ENCODE measurements around the gene MYO7A.

MYO7A gene

GRCh38 chr11:77207019-77207485 is 79.0 kb downstream of the MYO7A start:
- no peaks in the 10 kb centered on the region for H4K20me1 ChIP-seq (ENCODE audit: control insufficient read depth, insufficient read depth, low read depth, low read length)
- no peaks in the 10 kb centered on the region for H3K79me2 ChIP-seq (ENCODE audit: control insufficient read depth, low read length)
- no peaks in the 10 kb centered on the region for H3K27me3 ChIP-seq (ENCODE audit: control insufficient read depth, low read length)

GRCh38 chr11:77207618-77208313 is 79.7 kb downstream of the MYO7A start:
- Histone ChIP-seq H3K9me2 (replicated peaks; ENCODE audit: control insufficient read depth, low read length) (no peaks in the 10 kb centered on the region), H3K9me3 (ENCODE audit: control insufficient read depth, insufficient read depth, low read length) (no peaks in the 10 kb centered on the region), H3K79me2 (ENCODE audit: control insufficient read depth, low read length) (no peaks in the 10 kb centered on the region), H3K27me3 (ENCODE audit: control insufficient read depth, low read length) (no peaks in the 10 kb centered on the region), H3K27ac (ENCODE audit: low read depth, low read length) (no peak overlapping the region), H3F3A (ENCODE audit: control insufficient read depth, insufficient read depth) (no peaks in the 10 kb centered on the region), H3K4me1 (ENCODE audit: control insufficient read depth, low read length) (no peaks in the 10 kb centered on the region), H3K4me2 (ENCODE audit: low read length) (no peak overlapping the region), H3K36me3 (ENCODE audit: control insufficient read depth, low read length) (no peaks in the 10 kb centered on the region), H3K4me3 (ENCODE audit: low read length) (no peak overlapping the region), H4K20me1 (ENCODE audit: control insufficient read depth, insufficient read depth, low read depth, low read length) (no peaks in the 10 kb centered on the region)
- no peak for TF ChIP-seq CTCF (IDR thresholded peaks at IDR 0.05; ENCODE audit: low read depth, low read length, poor library complexity, severe bottlenecking)
- TF ChIP-seq EZH2phosphoT487 (IDR thresholded peaks at IDR 0.05; ENCODE audit: borderline replicate concordance, low read length): no peak

More at GRCh38 chr11:77207019-77207485, 79.0 kb downstream of the MYO7A start:
- Histone ChIP-seq H3K4me1 (ENCODE audit: control insufficient read depth, low read length) (no peaks in the 10 kb centered on the region), H3K4me3 (ENCODE audit: low read length) (no peak overlapping the region), H3K9me2 (replicated peaks; ENCODE audit: control insufficient read depth, low read length) (no peaks in the 10 kb centered on the region), H3K27ac (ENCODE audit: low read depth, low read length) (no peak overlapping the region), H3K9me3 (ENCODE audit: control insufficient read depth, insufficient read depth, low read length) (no peaks in the 10 kb centered on the region), H3K4me2 (ENCODE audit: low read length) (no peak overlapping the region), H3K36me3 (ENCODE audit: control insufficient read depth, low read length) (no peaks in the 10 kb centered on the region), H3F3A (ENCODE audit: control insufficient read depth, insufficient read depth) (no peaks in the 10 kb centered on the region)
- TF ChIP-seq CTCF (IDR thresholded peaks at IDR 0.05; ENCODE audit: low read depth, low read length, poor library complexity, severe bottlenecking) (no peak), EZH2phosphoT487 (IDR thresholded peaks at IDR 0.05; ENCODE audit: borderline replicate concordance, low read length) (no peak)

GRCh38 chr11:77208535-77208934 is 80.5 kb downstream of the MYO7A start:
- no peaks in the 10 kb centered on the region for H3F3A ChIP-seq (ENCODE audit: control insufficient read depth, insufficient read depth)
- H4K20me1 ChIP-seq (ENCODE audit: control insufficient read depth, insufficient read depth, low read depth, low read length): no peaks in the 10 kb centered on the region
- no peaks in the 10 kb centered on the region for H3K27me3 ChIP-seq (ENCODE audit: control insufficient read depth, low read length)
- H3K36me3 ChIP-seq (ENCODE audit: control insufficient read depth, low read length): no peaks in the 10 kb centered on the region
- no peaks in the 10 kb centered on the region for H3K4me1 ChIP-seq (ENCODE audit: control insufficient read depth, low read length)
- no peaks in the 10 kb centered on the region for H3K9me3 ChIP-seq (ENCODE audit: control insufficient read depth, insufficient read depth, low read length)
- H3K27ac ChIP-seq (ENCODE audit: low read depth, low read length): no peak overlapping the region
- TF ChIP-seq CTCF (IDR thresholded peaks at IDR 0.05; ENCODE audit: low read depth, low read length, poor library complexity, severe bottlenecking) (no peak), EZH2phosphoT487 (IDR thresholded peaks at IDR 0.05; ENCODE audit: borderline replicate concordance, low read length) (no peak)
- H3K9me2 ChIP-seq (replicated peaks; ENCODE audit: control insufficient read depth, low read length): no peaks in the 10 kb centered on the region
- H3K4me2 ChIP-seq (ENCODE audit: low read length): no peak overlapping the region
- no peaks in the 10 kb centered on the region for H3K79me2 ChIP-seq (ENCODE audit: control insufficient read depth, low read length)
- no peak overlapping the region for H3K4me3 ChIP-seq (ENCODE audit: low read length)
